GM19099 (cell line): ENCODE data around the gene GAS7.

Experiments
- POLR2A ChIP-seq: IDR thresholded peaks from 3 replicates; pipeline ENCODE4 v1.6.1; 2011; ENCODE audit warnings: low read depth; ENCODE audit not compliant: insufficient read length; ENCODE audit errors: extremely low read depth

The GAS7 gene

GRCh38 chr17:9880582-9880999 lies 317.8 kb downstream of the GAS7 start:
- no peak for TF ChIP-seq POLR2A

GRCh38 chr17:9878786-9879525 lies 319.4 kb downstream of the GAS7 start:
- no peak for TF ChIP-seq POLR2A

GRCh38 chr17:9878356-9878755 lies 320.1 kb downstream of the GAS7 start:
- TF ChIP-seq POLR2A = no peak

GRCh38 chr17:9875441-9875840 lies 323.0 kb downstream of the GAS7 start:
- no peak for TF ChIP-seq POLR2A

- TF ChIP-seq POLR2A = no peak
Observed at GRCh38 chr17:9874722-9875121, 323.7 kb downstream of the GAS7 start.

GRCh38 chr17:9872852-9873251 lies 325.6 kb downstream of the GAS7 start:
- TF ChIP-seq POLR2A = no peak

GRCh38 chr17:9868552-9868951 lies 329.9 kb downstream of the GAS7 start:
- no peak for TF ChIP-seq POLR2A

- no peak for TF ChIP-seq POLR2A
Observed at GRCh38 chr17:9865586-9865985, 332.8 kb downstream of the GAS7 start.

GRCh38 chr17:9862949-9863348 lies 335.5 kb downstream of the GAS7 start:
- TF ChIP-seq POLR2A = no peak

- TF ChIP-seq POLR2A = no peak
Observed at GRCh38 chr17:9862220-9862619, 336.2 kb downstream of the GAS7 start.

- TF ChIP-seq POLR2A = no peak
Observed at GRCh38 chr17:9860851-9861250, 337.6 kb downstream of the GAS7 start.
